ENCODE results near the gene LUZP1.

GRCh38 chr1:23126801-23127200 lies 41.9 kb downstream of the LUZP1 start:
- TF ChIP-seq, protein P1, sequence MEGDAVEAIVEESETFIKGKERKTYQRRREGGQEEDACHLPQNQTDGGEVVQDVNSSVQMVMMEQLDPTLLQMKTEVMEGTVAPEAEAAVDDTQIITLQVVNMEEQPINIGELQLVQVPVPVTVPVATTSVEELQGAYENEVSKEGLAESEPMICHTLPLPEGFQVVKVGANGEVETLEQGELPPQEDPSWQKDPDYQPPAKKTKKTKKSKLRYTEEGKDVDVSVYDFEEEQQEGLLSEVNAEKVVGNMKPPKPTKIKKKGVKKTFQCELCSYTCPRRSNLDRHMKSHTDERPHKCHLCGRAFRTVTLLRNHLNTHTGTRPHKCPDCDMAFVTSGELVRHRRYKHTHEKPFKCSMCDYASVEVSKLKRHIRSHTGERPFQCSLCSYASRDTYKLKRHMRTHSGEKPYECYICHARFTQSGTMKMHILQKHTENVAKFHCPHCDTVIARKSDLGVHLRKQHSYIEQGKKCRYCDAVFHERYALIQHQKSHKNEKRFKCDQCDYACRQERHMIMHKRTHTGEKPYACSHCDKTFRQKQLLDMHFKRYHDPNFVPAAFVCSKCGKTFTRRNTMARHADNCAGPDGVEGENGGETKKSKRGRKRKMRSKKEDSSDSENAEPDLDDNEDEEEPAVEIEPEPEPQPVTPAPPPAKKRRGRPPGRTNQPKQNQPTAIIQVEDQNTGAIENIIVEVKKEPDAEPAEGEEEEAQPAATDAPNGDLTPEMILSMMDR (IDR thresholded peaks at IDR 0.05; ENCODE audit: poor library complexity): no peak
- TF ChIP-seq EZH2 (IDR thresholded peaks at IDR 0.05; ENCODE audit: borderline replicate concordance) (no peak), EZH2phosphoT487 (IDR thresholded peaks at IDR 0.05; ENCODE audit: low read depth, severe bottlenecking, unreplicated experiment) (no peak)
